ENCODE measurements around the gene BCL2L11.

The BCL2L11 gene

GRCh38 chr2:111106706-111107105 is 14.0 kb upstream of the BCL2L11 start:
- no peak for DNase-seq (ENCODE audit: low read depth)
- no peak for TF ChIP-seq CTCF (IDR thresholded peaks at IDR 0.05; ENCODE audit: control insufficient read depth, insufficient read depth, low read depth, low read length, missing control alignments)
- H3K4me3 ChIP-seq (ENCODE audit: control insufficient read depth, low read depth, low read length), result no peak overlapping the region

- DNase-seq (ENCODE audit: low read depth), result no peak
- TF ChIP-seq CTCF (IDR thresholded peaks at IDR 0.05; ENCODE audit: control insufficient read depth, insufficient read depth, low read depth, low read length, missing control alignments), result no peak
- no peak overlapping the region for H3K4me3 ChIP-seq (ENCODE audit: control insufficient read depth, low read depth, low read length)
Measured at GRCh38 chr2:111108745-111109271, 11.9 kb upstream of the BCL2L11 start.

- TF ChIP-seq CTCF (IDR thresholded peaks at IDR 0.05; ENCODE audit: control insufficient read depth, insufficient read depth, low read depth, low read length, missing control alignments), result no peak
- DNase-seq (ENCODE audit: low read depth), result no peak
- no peak overlapping the region for H3K4me3 ChIP-seq (ENCODE audit: control insufficient read depth, low read depth, low read length)
Measured at GRCh38 chr2:111111101-111111755, 9.5 kb upstream of the BCL2L11 start.

GRCh38 chr2:111113838-111114237 is 6.9 kb upstream of the BCL2L11 start:
- no peak overlapping the region for H3K4me3 ChIP-seq (ENCODE audit: control insufficient read depth, low read depth, low read length)
- no peak for DNase-seq (ENCODE audit: low read depth)

GRCh38 chr2:111116011-111116746 is 4.5 kb upstream of the BCL2L11 start:
- H3K4me3 ChIP-seq (ENCODE audit: control insufficient read depth, low read depth, low read length), result no peak overlapping the region
- no peak for DNase-seq (ENCODE audit: low read depth)
- no peak for TF ChIP-seq CTCF (IDR thresholded peaks at IDR 0.05; ENCODE audit: control insufficient read depth, insufficient read depth, low read depth, low read length, missing control alignments)

More at GRCh38 chr2:111113838-111114237, 6.9 kb upstream of the BCL2L11 start:
- TF ChIP-seq CTCF (IDR thresholded peaks at IDR 0.05; ENCODE audit: control insufficient read depth, insufficient read depth, low read depth, low read length, missing control alignments), result no peak

- peak; percentile 93 for TF ChIP-seq CTCF (IDR thresholded peaks at IDR 0.05; ENCODE audit: control insufficient read depth, insufficient read depth, low read depth, low read length, missing control alignments)
- peak overlapping the region; percentile 48 for H3K4me3 ChIP-seq (ENCODE audit: control insufficient read depth, low read depth, low read length)
- peak; percentile 11 for DNase-seq (ENCODE audit: low read depth)
Measured at GRCh38 chr2:111116843-111117597, 3.7 kb upstream of the BCL2L11 start.

Data from AG09309 (cell line).